Stimulated activated CD8-positive, alpha-beta memory T cell treated with anti-CD3 and anti-CD28 coated beads, Interleukin-15, amount 100 ng/mL, for 4 hours (primary cell): ENCODE measurements around the gene GABRA5.
"Not testable (repeated sequence)": the region's sequence is repeated elsewhere in the genome, so short reads cannot be mapped to it uniquely, and the experiment has no call there.

Experiments
- DNase-seq, 2 donors: peaks; one replicate each; pipeline ENCODE4 v3.0.0-alpha.2; 2020; ENCODE audit warnings: low read depth in 2 of 2

Gene GABRA5

DNA sequence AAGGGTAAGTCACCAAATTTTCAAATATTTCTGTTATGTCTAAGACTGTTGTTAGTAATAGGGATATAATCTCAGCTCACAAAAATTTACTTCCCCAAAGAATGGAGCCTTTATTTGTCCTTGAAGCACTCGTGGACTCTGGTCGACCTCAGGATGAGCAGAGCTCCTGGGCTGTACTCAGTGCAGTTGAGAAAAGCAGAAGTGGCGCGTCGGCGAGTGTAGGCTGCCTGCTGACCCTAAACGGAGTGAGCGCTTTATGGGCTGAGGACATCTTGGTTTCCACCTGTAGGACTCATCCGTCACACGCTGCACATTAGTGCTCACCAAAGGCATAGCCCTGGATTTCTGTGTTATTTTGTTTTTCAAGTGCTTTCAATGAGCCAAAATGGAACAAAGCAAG is 11.0 kb downstream of the GABRA5 start:
- DNase-seq, result no peak

DNA sequence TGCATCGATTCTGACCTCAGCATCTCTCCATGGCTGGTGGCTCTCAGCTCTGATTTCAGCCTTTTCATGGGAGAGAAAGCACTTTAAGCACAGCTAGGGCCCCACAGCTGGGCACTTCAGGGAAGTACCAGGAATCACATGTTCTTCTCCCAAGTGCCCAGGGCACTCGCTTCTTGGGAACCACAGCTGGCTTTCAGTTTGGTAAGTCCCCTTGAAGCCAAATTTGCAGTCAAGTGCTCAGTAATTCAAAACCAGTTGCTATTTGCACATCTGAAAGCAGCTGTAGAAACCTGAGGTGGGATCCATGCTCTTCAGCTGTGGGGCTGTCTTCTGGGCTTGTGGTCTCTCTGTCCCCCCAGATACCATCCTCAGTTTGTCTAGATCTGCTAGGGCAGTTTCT is 12.8 kb downstream of the GABRA5 start:
- DNase-seq, result no peak

DNA sequence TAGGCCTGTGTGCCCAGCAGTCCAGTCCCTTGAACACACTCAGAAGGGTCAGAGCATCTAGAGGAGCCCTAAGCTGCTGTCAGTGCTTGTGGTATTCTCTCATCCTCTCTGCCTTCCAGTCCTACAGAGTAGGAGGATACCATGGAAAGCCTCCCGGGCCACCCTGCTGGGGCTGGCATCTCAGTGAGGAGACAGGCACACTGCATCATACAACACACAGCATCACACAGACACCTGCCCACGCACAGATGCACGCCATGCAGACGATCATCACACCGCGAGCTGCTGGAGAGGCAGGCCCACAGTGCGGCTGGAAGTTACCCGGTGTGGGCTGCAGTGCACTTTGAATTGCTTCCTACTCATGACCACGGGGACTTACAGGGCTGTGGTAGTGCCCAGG is 15.2 kb downstream of the GABRA5 start:
- no peak for DNase-seq

DNA sequence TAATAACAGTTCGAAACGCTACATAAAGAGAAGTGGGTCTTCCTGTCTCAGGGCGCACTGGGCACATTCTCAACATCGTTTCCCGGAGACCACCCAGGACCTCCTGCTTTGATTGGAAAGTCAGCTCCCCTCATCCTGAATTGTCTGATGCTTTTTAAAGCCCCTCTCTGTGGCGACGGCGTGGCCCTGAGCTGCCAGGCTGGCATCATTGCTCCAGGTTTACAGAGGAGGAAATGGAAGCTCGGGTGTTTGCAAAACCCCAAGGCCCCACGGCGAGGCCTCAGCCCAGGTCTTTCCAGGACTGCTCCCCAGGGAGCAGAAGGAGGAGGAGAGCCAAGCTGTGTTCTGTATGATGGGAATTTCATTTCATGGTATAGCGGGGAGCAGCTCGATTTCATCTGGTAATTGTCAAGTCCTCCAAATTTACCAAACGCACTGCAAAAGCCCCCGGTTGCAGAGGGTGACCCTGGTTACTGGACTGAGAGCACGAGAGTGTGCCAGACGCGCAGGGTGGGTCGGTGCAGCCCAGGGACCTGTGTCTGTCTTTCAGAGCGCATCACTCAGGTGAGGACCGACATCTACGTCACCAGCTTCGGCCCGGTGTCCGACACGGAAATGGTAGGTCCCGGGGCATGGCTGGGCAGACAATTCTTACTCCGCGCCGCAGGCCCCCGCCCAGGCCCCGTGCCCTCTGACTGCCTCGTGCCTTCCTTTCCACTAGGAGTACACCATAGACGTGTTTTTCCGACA is 15.9 kb downstream of the GABRA5 start:
- no peak for DNase-seq

DNA sequence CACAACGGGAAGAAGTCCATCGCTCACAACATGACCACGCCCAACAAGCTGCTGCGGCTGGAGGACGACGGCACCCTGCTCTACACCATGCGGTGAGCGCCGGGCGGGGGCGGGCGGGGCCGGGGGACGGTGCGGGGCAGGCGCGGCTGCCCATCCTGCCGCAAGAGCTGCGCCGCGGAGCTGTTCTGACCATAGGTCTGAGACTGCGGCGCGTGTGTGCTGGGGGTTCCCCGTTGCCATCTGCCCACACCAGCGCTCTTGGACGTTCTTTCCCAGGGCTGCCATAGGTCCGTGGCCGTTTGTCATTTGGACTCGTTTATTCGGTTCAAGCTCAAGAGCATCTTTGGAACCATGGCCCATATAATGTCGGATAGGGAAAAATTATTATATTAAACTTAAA is 16.6 kb downstream of the GABRA5 start:
- DNase-seq, result no peak

DNA sequence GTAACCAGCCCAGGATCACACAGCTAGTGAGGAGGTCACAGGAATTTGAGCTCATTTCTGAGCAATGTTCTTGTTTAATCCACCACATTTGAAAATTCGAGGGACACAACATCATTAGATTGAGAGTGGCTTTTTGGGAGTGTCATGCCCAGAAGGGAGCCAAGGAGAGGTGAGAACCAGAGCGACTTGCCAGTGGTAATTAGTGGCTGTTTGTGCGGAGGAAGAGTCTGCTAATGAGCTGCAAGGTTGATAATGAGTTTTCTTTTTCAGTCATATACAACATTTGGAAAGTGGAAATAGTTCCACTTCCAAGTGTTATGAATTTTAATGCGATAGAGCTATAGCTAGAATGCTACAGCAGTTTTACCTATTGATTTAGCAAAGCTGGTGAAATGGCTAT is 19.7 kb downstream of the GABRA5 start:
- DNase-seq, result no peak

DNA sequence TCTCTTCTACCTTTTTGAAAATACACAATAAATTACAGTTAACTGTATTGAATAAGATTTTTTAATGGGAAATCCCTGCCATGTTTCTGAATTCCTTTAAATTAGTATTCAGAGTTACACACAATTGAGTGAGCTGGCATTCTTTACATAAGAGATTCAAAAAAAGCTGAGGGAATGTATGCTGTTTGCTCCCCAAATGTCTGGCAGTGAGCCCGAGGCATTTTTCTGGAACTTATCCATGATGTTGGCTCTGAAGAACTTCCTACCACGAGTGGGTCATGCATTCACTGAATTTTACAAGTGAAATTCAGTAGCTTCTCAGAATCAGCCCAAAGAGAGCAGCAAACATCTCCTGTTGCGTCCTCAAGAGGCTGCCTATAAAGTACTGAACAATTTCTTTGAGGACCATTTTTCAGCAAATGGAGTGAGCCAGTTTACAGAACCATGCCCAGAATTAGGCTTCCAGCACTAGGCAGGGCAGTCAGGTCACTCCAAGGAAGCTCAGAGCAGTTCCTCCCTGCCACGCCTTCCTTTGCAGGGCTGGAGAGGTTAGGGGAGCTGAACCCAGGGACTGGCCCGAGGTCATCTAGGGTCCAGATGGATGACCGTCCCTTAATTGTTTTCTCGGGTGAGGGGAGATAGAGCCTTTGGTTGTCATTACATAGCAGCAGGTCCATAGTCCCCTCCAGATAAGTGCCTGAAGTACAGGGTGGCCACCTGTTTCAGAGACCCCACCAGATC is 21.2 kb downstream of the GABRA5 start:
- no peak for DNase-seq

DNA sequence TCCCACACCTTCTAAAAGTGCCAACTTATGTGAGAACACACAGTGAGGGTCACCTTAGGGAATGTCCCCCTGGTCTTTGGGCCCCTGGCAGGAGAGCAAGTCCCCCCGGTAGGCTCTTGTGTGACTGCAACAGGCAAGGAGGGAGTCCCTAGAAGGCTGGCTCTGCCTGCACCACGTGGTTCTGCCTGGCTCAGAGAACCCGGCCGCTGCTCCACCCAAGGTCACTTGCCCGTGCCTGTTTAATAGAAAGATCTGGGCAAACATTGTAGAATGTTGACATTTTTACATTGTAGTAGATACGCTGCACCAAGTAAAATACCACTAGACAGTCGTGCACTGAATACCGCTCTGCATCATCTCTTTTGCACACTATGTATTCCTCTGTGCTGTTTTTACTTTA is 21.9 kb downstream of the GABRA5 start:
- no peak for DNase-seq

DNA sequence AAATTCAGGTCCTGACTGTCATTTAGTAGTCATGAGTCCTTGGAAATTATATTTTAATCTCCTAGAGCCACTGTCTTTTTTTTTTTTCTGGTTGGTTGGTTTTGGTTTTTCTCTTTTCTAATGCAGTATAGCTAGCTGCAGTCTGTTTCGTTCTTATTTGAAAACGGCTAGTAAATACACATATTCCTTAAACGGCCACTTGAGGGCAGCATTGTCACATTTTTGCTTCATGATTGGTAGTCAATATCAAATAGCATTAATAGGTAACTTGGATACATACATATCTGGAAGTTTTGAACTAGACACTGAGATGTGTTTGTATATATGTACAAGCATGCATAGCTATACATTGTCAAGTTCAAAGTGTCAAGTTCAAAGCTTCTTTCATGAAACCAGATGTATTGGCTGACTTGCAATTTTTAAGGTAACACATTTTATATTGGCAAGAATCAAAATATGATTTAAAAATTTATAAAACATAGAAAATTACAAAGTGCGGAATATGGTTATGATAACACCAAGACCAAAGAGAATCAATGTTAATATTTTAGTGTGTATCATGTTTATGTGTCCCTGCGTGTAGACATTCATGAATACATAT is 22.5 kb downstream of the GABRA5 start:
- no peak for DNase-seq

DNA sequence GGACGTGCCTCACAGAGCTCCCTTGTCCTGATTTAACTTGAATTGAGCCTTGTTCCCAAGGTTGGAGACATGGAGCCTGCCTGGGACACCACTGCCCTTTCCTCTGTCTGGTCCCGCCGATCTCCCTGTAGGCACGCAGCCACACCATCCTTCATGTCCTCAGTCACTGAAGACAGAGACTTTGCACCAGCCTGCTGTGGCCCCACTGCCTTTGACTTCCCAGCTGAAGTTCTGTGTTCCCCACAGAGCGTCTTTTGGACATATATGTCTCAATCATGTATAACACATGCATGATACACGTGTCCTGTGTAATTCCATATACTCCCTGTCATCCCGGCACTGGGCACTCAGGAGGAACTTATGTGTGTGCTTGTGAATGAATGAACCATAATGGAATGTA is 23.6 kb downstream of the GABRA5 start:
- no peak for DNase-seq

DNA sequence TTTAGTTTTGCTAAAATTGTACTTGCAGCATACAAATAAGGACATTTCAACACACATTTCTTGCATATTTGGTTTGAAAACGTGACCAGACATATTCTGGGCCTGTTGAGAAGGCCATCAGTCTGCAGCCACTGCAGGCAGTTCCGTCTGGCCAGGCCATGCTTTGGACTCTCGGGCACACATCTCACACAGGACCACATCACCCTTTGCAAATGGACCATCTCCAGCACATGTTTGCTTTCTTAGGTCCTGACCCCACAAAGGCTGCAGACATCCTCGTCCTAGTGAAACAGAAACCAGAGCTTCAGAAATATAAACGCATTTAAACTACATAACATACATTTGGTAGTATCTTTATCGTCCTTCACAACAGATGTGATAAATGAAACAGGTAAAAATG is 24.1 kb downstream of the GABRA5 start:
- DNase-seq, result no peak

DNA sequence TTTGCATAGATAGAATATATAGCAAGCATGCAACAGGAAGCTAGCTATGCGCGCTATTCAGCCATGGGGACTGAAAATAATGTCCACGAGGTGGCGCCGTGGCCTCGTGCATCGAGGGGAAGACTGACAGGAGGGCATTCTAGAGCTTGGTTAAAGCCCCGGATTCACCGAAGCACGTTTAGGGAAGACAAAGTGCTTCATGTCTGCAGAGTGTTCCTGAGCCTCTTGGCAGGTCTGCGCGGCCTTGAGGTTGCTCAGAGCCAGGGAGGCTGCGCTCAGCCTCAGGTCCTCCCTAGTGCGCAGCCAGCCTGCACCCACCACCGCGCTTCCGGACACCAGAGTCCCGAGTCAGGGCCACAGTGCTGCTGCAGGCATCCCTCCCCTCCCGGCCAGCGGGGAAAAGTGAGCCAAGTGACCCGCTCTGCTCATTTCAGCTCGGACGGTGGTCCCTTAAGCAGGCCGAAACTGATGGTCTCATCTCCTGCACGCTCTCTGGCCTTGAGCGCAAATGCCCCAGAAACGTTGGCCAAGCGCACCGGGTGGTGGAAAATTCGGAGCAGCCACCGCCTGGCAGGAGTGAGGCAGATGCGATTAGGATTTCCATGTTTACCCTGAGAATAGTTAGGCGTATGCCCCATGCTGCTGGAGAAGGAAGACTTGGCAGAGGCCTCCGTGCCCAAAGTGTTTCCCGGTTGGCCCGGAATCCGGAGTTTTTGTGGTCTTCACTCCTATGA is 24.8 kb downstream of the GABRA5 start:
- DNase-seq, result no peak

DNA sequence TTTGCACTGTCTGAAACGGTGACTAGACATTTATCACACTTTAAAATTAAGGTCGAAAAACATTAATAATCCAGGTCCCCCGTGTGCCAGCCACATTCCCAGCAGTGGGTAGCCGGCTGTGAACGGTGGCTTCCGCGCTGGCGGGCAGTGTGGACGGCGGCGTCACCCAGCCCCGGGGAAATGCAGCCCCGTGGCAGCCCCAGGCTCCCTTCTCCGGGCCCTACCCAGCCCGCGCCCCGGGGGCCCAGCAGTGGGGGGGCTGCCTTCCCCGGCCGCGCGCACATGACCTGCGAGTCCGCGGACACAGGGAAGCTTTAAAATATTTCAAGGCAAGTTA is 25.3 kb downstream of the GABRA5 start:
- DNase-seq, result no peak

DNA sequence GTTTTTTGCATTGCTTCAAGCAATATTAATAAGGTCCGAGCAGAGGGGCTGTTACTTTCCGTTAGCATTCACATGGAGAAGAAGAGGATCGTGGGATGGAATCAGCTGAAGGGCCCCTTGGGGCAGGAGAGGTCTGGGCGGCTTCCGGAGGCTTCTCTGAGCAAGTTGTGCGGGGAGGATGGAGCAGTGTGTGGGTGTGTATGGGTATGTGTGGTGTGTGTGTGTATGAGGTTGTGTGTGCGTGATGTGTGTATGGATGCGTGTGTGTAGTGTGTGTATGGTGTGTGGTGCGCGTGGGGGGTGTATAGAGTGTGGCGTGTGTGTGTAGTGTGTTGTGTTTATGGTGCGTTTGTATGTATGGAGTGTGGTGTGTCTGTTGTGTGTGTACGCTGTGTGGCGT is 25.8 kb downstream of the GABRA5 start:
- DNase-seq, result no peak

DNA sequence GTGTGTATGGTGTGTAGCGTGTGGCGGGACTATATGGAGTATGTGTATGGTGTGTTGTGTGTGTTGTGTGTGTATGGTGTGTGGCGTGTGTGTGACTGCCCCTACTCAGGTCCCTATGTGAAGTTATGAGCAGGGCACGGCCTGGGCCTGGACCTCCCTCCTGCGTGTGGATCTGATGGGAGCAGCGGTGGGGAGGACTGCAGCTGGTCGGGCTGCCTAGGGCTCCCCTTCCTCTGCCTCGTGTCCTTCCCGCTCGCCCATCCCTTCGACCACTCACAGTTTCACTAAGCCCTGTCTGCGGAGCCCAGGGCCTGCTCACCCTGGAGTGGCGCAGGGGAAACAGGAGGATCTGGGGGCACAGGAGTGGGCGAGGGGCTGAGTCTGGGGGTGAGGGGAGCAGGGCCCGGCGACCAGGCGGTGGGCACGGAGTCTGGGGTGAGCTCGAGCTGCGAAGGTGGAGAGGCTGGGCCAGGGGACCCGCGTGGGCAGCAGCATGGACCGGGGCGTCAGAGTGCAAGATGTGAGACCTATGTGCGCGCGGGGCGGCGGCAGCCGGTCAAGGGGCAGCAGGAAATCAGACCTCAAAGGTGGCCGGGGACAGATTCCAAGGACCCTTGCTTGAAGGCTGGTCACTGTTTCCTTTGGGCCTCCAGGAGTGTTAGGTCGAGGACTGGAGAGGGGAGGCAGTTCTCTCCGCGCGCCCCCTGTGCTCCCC is 26.6 kb downstream of the GABRA5 start:
- no peak for DNase-seq

DNA sequence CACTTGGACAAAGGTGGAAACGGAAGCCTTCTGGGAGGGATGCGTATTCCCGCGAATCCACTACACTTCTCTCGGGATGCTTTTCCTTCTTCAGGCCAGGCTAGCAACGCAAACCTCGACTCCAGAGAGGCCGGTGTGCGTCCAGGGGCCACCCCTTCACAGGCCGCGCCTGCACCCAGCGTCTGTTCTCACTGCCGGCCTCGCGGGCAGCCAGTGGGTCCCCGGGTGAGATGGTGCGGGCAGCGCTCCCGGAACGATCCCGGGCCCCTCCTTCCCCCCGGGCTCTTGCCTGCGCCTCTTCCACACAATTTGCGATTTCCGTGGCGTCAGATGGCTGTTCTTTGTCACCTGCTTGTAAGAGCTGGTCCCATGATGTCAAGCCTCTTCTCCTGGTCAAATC is 27.3 kb downstream of the GABRA5 start:
- no peak for DNase-seq

DNA sequence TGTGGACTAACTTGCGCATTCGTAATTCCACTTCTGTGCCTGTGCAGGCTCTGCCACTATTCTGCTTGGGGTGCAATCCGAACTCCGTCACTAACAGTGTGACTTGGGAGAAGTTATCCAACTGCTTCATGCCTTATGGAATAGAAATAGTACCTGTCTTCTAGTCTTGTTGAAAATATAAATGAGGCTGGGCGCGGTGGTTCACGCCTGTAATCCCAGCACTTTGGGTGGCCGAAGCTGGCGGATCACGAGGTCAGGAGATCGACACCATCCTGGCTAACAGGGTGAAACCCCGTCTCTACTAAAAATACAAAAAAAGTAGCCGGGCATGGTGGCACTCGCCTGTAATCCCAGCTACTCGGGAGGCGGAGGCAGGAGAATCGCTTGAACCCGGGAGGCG is 28.5 kb downstream of the GABRA5 start:
- not testable (repeated sequence) for DNase-seq

DNA sequence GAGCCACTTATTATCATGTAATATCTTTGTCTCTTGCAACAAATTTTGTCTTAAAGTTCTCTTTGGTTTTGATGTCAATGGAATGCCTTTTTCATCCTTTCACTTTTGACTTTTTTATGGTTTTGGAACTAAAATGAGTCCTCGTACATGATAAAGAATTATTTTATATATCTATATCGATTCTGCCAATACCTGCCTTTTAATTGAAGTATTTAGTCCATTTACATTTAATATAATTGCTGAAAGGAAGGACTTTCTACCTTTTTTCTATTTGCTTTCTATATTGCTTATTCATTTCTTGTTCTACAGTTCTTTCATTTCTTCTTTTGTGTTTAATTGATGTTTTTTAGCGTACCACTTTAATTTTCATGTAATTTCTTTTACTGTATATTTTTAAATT is 32.8 kb downstream of the GABRA5 start:
- no peak for DNase-seq

DNA sequence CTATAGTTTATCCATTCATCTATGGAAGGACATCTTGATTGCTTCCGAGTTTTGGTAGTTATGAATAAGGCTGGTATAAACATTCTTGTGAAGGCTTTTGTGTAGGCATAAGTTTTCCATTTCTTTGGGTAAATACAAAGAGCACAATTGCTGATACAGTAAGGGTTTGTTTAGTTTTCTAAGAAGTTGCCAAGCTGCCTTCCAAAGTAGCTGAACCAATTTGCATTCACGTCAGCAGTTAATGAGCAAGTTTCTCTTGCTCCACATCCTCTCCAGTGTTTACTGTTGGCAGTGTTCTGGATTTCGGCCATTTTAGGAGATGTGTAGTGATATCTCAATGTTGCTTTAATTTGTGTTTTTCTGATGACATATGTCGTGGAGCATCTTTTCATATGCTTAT is 34.2 kb downstream of the GABRA5 start:
- DNase-seq, result no peak

DNA sequence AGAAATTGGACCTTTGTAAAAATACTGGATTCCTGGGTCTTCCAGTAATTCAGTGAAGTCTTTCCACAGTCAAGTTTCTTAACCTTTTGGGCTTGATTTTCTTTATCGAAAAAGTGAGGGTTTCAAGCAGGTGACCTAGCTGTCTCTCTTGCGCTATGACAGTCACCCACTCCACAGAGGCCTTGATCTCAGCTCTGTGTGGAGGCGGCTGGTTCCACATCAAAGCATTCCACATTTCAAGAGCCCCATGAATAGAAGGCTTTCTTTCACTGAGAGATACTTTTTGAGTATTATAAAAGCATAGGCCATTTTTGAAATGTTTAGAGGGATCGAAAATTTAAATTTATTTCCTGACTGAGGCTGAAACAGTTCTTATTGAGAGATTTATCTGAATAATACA is 43.9 kb downstream of the GABRA5 start:
- DNase-seq, result no peak

DNA sequence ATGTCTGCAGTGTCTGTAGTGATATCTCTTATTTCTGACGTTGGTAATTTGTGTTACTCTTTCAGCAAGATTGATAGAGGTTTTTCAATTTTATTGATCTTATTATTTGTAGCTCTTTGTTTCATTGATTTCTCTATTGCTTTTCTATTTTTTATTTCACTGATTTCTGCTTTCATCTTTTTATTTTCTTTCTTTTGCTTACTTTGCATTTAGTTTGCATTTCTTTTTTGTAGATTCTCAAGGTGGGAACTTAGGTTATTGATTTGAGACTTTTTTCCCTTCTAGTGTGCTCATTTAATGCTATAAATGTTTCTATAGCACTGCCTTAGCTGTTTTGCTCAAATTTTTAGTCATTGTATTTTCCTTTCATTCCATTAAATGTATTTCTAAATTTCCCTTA is 54.6 kb downstream of the GABRA5 start:
- DNase-seq, result no peak

DNA sequence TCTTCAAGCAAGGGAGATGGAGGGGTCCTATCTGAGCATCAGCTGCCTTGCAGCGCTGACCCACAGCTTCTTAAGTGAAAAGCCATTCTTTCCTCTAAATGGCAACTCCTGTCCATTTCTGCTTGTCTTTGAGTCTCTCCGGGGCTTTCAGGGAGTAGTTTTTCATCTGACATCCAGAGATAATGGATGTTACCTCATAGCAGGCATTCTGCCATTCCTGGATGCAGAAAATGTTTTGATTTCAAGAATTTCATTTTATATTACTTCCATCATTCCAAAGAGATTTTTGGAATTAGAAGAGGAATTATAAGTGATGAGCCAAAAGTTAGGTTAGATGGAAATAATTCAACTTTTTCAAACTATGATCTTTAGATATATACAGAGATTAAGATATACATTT is 59.2 kb downstream of the GABRA5 start:
- DNase-seq, result no peak
